HK-2 (cell line): ENCODE data around the gene FBXW12.
"Not testable (repeated sequence)": the region's sequence is repeated elsewhere in the genome, so short reads cannot be mapped to it uniquely, and the experiment has no call there.

Experiments used
- DNase-seq: peaks from one replicate; pipeline ENCODE4 v3.0.0-alpha.2; 2018; ENCODE audit not compliant: unreplicated experiment

FBXW12 gene

DNA sequence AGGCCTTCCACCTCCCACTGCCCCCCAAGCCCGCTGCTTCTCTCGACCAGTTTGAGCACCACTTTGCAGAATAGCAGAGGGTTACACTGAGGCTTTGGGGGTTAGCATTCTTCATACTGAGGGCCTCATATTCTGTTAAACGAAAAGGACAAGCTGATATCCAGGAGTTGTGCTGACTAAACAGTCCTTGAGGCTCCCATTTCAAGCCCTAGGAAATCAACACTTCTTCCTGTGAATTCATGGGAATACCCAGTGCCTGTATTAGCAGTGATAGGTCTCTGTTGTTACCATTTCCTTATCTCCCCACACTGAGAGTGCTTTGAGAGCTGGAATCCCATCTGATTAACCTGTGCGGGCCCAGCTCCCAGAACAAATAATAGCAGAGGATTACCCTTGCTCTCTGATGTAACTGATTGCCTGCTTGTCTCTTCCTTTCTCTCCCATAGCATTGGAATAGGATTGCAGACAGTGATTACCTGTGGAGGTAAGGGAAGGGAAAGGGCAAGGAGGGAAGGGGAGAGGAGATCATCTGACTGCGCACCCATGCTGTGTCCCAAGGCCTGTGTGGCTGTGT lies 930 bp downstream of the FBXW12 start:
- no peak for DNase-seq

DNA sequence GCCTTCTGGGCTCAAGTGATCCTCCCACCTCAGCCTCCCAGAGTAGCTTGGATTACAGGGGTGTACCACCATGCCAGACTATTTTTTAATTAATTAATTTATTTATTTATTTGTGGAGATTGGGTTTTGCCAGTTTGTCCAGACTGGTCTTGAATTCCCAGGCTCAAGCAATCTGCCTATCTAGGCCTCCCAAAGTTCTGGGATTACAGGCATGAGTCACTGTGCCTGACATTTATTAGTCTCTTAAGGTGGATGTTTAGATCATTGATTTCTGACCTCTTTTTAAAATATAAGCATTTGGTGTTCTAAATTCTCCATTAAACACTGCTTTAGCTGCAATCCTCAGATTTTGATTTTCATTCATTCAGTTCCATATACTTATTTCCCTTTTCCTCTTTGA lies 15.6 kb downstream of the FBXW12 start:
- DNase-seq: no peak

- DNase-seq: no peak
These were observed 16.9 kb downstream of the FBXW12 start for GRCh38 chr3:48388966-48389365.

DNA sequence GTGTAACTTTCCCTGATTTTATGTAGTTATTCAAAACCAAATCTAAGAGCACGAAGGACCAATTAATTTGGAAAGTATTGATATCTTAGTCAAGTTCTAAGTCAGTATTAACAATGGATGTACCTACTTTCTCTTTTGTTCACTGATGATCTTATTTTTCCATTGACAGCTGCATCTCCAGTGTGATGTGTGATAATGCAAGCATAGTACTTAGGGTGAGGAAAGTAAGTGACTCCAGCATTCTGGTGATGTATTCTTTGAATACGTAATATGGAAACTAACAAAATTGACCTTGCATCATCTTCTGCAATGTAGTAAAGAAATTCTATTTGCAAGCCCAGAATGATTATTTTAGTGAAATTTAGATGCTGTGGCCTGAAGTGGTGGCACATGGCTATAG lies 22.4 kb downstream of the FBXW12 start:
- DNase-seq: no peak

GRCh38 chr3:48395714-48396113 lies 23.7 kb downstream of the FBXW12 start:
- DNase-seq: no peak

- no peak for DNase-seq
These were observed 26.0 kb downstream of the FBXW12 start for GRCh38 chr3:48397767-48398681.

GRCh38 chr3:48398701-48399386 lies 26.8 kb downstream of the FBXW12 start:
- DNase-seq: no peak

DNA sequence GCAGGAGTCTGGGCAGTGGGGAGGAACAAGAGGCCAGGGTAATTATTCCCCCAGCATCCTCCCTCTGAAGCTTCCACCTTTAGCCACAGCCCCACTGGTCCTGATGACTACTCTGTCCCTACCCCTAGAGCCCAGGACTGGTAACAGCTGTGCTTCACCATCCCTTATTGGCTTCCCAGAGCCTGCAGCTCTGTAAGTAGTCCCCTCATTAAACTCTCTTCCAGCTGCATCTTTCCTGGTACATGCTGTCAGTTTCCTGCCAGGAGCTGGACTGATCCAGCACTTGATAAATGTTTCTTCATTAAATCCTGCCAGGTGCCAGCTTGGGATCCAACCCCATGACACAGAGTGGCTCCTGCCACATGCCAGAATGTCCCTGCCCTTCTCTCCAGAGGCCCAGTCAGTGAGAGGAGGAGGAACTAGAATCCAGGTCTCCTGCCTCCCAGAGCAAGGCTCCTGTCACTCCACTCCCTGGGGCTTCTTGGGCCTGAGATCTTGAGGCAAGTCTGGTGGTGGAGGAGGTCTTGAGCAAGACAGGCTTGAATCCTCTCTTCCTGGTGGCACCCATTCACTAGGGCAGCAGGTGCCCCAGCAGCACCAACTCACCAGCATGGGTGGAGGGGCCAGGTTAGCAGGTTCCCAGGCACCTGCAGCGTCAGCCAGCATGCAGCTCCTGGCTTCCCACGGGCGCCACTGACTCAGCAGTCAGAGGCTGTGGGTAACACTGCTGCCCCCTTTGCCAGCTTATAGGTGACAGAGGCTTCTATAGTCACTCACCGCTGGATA lies 27.6 kb downstream of the FBXW12 start:
- DNase-seq: no peak

GRCh38 chr3:48400824-48401433 lies 28.9 kb downstream of the FBXW12 start:
- peak; percentile 44 for DNase-seq

GRCh38 chr3:48401434-48401901 lies 29.4 kb downstream of the FBXW12 start:
- not testable (repeated sequence) for DNase-seq

DNA sequence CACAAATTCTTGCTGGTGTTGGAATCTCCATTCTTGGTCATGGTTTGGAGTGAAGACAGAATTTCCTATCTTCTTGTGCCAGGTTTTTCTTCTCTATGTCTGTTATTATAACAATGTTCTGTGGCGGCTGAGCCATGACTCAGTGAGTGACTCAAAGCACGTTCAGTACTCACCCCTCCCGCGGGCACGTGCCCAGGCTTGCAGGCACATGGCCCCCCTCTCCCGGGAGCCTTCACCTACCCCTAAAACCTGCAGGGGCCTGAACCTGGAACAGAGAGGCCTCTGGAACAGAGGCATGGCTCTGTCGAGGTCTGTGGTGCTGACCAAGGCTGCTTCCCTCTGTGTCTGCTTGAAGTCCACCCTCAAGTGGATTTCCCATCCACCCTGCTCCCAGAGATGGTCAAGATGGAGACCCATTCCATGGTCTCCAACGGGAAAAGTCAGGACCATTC lies 30.3 kb downstream of the FBXW12 start:
- peak; percentile 42 for DNase-seq

- DNase-seq: no peak
These were observed 30.9 kb downstream of the FBXW12 start for GRCh38 chr3:48402907-48403306.

DNA sequence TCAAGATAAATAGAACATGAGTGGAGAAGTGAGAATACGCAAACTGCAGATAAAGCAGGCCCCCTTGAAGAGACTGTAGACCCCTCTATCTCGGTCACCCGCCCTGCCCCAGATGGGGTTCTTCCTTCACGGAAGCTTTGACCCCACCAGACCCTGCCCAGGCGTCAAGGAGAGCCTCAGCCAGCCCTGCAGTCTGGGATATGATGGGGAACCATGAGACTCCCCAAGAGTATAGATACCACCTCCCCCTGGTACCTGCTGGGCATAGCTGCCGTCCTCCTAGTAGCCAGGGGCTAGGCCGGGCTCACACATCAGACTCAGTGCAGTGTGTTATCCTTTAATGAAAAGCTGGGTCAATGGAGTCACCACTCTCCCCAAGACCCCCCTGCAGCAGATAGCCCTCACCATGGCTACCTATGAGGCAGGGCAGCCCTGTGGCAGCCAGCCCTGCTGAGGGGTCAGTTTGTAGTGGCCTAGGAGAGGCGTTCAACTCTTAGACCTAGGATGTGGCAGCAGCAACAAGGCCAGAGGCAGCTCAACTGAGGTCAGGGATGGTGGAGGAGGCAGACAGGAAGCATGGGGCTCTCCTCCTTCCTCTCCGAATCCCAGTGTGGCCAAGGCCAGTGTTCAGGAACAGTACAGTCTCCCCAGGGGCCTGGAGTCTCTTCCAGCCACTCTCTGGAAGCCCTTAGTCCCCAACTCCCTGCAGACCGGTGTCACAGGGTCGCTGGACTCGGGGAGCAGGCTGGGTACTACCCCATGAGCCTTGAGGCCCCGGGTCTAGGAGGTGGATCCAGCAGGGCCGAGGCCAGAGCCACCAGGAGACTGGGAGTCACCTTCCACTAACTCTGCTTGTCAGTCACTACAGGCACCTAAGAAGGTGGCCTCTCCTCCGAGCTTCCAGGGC lies 31.8 kb downstream of the FBXW12 start:
- DNase-seq: no peak

DNA sequence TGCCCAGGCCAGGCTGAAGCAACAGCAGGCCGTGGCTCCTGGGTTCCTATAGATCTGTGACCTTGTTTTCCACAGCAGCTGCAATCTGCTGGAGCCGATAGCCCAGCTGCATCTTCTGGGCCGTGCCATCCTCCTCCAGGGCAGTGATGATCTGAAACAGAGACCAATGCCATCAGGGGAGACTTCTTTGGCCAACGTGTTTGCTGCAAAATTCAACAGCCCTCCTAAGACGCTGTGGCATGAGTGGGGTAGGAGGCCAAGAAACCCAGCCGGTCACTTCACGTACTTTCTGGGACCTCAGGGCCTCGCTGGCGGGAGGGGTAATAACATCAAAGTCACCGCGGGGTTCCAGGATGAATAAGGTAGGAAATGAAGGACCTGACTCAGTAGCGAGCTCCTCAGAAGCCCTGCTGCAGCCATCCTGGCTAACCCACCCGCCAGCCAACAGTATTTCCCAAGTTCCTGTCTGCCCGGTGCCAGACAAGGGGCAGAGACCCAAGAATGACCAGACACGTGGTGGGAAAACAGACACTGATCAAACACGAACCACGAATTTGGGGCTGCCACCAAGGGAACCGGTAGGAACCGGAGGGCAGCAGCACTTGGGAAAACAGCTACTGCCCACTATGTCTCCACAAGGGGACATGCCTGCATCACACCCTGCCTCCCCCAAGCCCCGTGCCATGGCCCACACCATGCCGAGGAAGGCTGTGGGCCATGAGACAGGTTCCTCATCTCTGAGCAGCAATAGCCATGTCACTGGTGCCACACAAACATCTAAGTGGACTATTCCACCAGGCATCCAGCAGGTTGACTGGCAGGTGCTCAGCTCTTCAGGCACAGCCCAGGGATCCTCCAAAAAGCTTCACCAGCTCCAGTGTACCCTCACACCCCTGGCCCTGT lies 32.7 kb downstream of the FBXW12 start:
- DNase-seq: no peak

DNA sequence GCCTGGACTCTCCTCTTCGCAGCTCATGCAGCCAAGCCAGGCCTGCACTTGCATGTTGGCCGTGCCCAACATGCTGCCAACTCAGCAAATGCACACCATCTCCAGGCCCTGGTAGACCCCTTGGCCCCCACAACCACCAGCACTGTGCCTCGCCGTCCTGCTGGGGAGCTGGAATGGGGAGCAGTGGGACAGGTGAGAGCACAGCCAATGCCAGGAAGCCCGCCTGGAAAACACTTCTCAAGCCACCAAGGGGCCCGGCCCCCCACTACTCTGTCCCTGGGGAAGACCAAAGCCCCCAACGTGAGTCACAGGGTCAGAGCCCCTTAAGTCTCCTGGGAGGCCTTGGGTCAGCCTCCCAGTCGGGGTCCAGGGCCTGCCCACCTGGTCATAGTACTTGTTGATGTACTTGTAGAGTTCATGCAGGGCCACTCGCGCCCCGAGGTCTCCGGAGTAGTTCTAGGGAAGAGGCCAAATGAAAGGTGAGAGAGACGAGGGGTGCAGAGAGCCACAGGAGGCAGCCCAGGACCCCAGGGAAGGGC lies 33.4 kb downstream of the FBXW12 start:
- no peak for DNase-seq

GRCh38 chr3:48405971-48406370 lies 34.0 kb downstream of the FBXW12 start:
- DNase-seq: no peak

DNA sequence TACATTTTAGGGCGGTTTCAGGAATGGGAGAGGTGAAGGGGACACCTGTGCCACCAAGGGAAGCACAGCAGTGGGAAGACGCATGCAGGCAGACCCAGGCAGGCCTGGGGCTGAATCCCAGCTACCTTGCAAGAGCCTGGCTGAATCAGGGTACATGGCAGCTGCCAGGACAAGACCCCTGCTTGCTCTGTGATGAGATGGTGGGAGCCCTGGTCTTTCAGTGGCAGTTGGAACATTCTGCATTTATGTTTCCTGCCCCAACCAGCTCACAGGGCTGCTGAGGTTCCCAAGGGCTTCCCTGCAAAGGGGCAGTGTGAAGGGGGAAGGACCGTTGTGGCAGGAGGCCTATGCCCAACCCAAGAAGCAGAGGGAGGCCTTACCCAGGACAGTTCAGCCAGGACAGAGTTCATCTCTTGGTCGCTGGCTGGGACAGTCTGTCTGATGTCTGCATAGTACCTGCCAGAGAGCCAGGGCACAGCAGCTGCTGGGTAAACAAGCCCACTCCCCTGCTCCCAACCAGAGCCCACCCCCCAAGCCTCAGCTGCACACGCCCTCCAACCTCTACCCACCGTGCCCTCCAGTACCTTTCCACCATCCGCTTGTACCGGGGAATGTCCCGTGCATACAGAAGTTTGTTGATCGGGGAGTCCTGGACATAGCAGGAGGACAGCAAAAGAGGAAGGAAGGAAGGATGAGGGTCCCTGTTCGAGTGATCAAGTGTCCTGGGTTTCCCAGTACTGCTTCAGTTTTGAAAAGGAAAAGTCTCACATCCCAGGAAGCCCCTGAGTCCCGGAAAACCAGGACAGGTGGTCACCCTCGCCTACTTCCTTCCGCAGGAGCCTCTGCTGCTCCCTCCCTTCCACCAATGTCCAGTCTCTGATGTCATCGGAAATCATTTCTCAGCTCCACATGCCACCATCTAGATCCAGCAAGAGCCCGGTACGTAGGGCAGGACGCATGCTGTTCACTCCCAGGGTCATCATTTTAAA lies 34.7 kb downstream of the FBXW12 start:
- no peak for DNase-seq
